HG03045 (cell line): ENCODE measurements around the gene ARHGEF28.
A peak's percentile ranks its signal among the peaks of the same experiment; 100 is the strongest.

ENCODE experiments used
- ATAC-seq: cut with Tn5 transposase; IDR thresholded peaks from one replicate; pipeline ENCODE4 v1.9.1; 2021; ENCODE audit warnings: mild to moderate bottlenecking, moderate library complexity; ENCODE audit not compliant: unreplicated experiment

ARHGEF28 gene

DNA sequence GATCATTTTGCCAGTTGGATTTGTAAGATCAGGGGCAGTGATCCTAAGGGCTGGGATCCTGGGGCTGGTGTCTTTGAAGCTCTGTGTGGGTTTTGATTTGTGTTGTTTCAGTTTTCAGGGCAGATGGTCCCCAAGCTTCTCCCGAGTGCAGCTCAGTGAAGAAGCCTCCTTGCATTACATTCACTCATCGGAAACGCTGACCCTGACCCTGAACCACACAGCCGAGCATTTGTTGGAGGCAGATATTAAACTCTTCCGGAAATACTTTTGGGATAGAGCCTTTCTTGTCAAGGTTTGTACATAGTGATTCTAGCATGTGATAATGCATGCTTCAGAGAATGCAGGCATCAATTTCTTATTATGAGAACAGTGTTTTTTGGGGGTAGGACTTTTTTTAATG lies 150.4 kb downstream of the ARHGEF28 start:
- ATAC-seq = no peak

DNA sequence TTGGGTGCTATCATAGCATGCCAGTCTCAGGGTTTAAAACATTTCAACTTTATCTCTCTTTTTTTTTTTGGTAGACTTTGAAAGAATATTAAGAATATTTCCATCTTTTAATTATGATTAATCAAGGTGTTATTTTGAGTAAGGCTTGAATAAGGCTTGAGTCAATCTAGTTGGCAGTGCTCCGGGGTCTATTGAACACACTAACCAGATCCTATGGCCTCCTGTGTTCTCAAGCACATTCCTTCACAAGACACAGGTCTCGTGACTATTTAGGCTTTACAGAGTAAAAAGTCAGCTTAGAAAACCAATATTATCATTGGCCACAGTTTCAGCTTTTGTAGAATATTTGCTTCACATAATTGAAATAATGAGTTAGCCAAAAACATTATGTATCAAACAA lies 151.2 kb downstream of the ARHGEF28 start:
- no peak for ATAC-seq

DNA sequence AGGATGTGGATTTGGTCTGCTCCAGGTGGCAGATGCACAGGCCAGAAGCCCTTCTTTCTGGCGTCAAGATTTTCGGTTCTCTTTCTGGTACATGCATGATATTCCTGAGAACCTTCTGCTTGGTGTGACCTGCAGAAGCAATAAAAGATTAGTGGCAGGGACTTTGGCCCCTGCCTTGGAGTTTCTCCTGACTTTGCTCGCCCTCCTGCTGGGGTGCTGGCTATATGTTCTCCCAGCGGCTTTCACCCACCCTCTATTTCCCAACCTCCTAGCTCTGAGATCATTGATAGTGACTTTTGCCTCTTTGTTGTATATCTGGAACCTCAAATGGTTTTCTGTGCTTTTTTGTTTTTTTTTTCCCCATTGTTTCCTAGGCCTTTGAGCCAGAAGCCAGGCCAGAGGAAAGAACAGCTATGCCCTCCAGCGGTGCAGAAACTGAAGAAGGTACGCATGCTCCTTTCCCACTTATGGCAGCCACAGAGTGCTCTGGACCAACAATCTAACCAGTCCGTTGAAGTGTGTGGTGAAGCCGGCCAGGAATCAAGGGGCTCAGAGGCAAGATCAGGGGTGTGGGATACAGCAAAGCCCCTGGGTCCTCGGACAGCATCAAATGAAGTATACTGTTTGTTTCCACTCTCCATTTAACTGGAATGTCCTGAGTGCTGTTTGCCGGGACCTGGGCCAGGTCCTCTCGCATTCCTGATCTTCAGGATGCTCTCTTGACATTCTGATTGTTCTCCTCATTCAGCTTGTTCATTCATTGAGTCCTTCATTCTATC lies 154.5 kb downstream of the ARHGEF28 start:
- ATAC-seq = no peak

DNA sequence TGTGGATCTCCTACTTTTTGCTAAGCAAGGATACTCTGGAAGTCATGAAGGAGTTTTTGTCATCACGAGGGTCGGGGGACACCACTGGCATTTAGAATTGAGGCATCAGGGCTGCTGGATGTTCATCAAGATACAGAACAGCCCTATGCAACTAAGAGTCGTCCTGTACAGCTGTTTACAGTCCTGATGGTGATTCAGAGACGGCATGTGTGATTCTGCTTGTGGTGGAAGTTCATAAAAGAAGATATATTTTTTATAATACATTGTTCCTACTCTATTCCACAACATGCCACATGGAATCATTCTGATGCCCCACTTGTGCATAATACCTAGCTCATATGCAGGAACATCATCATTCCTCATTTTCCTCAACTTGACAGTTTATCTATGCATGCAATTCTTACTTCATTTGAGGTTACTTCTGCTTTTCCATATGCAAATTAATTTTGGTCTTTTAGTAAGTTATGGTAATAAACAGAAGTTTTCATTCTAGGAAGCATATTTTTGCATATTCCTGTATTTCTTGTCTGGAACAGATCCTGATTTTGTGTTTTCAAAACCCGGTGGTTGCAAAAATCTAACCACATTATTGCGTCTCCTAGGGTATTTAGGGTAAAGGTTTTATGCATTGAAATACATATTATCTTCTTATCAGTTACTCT lies 155.2 kb downstream of the ARHGEF28 start:
- no peak for ATAC-seq

DNA sequence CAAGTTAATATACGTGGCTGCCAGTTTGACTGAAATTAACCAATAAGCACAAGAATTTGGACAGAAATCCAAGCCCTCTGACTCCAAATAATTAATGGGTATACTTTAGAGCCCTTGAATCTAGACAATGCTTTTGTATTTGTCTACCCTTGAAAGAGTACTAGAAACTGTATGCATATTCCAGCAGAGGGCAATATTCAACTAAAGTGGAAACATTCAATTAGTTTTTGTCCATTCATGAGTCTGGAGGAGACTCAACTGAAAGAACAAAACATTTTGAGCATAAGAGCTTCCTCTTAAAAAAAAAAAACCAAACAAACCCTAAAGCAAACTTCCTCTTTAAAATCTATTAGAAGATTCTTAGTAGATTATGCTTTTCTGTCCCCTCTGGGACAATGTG lies 157.8 kb downstream of the ARHGEF28 start:
- ATAC-seq = no peak

DNA sequence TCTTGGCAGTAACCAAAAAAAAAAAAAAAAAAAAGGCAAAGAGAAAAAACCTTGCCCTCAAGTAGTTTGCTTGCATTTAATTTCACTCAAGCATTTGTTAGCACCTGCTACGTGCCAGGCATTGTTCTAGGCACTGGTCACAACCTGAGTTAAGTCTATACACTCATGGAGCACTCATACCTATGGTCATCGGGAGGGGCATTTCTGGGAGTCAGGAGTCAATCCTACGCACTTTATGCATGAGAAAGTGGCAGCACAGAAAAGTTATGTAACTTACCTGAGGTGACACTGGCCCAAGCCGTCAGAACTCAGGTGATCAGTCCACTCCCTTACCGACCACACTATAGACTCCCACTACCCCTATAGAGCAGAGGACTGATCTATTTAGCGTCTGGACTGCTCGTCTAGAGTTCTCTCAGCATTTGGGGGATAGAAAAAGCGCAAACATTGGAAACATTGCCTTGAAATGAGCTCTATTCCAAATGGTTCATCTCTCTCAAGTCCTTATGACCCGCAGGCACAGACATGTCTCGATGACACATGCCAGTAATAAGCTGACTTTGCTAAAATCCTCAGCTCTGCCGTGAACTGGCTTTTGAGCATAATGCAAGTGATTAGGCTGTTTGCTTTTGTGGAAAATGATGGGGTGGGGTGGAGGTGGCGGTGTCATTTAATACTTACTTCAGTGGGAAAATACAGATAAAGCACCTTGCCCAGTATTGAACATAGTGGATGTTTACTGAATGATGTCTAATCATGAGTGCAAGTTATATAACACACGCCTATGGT lies 160.2 kb downstream of the ARHGEF28 start:
- ATAC-seq = no peak

DNA sequence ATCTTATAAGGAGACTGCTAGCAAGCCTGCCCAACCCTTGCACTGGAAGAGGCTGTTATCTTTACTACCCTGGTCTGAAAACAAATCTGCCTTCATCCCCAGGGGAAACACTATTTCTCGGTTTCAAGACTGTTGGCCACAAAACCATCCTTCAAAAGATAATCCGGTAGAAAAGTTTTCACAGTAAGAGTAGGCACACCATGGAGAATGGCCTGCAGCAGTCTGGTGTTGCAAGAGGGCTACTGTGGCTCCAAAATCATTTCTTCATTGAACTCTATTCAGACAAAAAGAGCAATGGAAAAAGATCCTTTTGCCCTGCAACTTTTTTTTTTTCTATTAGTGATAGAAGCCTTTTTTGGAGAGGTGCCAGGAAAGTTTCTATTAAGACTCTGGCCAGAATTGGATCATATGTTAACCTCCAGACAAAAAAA lies 163.9 kb downstream of the ARHGEF28 start:
- ATAC-seq = no peak

DNA sequence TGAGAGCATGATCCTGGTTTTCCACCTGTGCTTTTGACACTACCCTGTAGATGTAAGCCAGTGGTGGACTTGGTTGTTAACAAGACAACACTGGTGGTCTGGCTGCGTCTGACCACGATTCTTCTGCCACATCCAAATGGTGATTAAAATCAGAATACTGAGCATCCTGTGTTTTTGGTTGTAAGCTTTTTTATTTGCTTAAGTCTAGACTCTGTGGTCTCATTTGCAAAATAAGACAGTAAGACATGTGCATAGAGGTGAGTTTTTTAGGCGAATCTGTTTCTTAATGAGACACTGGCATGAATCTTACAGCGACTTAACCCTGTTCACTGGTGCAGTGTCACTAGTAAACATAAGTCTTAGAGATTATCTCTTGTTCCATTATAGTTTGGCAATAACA lies 165.4 kb downstream of the ARHGEF28 start:
- no peak for ATAC-seq

DNA sequence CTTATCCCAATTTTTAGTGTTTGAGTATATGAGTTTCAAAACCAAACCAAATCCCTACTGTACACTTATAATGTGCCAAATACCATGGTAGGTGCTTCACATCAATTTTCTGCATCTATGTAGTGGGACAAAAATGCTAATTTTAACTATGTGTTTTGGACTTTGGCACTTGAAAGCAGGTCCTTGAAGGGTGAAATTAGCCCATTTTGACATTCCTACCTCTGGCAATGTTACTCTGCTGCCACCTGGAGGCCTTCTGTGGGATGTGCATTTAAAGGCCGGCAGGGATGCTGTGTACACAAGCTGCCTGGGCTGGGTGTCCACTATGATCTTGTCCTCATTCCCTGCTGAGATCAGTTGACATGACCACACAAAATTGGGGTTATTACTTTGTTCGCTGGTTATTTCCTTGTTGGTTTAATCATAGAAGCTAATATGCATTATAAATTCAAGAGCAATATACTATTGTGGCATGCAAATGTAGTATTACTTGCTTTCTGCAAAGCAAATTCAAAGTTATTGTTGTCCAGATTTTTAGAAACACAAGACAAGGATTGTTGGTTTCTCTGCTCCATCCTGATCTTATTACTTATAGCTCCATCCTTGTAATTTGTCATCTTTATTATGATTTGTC lies 166.8 kb downstream of the ARHGEF28 start:
- peak; percentile 82 for ATAC-seq

DNA sequence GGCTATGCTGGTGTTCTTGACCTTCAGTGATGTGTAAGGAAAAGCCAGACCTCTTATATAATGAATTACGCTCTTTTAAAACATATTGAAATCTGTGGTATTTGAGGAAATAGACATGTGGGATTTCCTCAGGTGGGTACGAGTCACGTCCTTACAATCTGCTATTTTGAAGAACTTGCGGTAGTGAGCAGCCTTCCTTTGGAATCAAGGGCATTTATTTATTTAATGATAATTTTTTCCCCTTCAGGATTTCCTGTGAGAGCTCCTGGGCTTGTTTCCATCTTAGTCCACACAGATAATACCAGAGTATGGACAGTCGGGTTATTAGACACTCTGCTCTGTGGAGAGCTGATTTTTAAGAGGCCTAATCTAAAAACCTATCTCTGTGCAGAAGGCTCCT lies 167.9 kb downstream of the ARHGEF28 start:
- ATAC-seq = no peak

DNA sequence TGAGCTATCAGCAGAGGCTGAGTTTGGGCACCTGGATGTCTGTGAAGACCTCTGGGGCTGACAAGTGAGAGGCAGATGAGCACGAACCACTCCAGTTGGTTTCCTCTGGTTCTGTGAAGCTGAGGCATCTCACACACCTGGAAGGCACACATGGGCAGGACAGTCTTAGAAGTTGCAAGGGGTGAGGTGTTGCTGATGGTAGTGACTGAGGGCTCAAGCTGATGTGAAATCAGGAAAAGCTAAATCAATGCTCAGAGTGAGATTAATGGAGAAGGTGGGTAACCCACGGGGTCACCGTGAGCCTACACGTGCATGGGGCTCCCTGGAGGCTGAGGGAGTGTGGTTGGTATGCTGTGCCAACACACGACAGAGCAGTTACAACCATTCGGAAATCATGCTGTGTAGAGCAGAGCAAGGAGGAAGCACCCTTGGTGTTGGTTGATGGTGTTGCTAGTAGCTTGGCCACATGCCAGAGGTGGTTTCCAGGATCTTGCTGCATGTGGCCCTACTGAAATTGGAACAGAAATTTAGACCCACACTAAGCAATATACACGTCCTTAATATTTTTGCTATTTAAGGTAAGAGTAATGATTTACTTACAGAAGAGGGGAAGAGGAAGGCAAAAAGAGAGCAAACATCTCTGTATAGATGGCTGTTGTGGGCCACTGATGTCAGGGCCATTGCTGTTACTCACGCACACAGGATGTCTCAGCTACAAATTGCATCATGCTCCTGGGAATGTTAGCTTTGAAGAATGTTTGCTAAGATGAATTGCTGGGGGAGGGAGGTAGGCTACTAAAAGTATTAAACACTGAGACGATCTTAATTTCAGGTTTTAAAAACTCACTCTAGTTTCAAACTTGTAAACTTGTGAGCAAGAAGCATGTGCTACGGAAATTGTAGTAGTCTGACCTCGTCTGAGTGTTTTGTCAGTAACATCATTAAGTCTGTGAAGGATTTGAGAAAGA lies 170.5 kb downstream of the ARHGEF28 start:
- ATAC-seq = no peak

DNA sequence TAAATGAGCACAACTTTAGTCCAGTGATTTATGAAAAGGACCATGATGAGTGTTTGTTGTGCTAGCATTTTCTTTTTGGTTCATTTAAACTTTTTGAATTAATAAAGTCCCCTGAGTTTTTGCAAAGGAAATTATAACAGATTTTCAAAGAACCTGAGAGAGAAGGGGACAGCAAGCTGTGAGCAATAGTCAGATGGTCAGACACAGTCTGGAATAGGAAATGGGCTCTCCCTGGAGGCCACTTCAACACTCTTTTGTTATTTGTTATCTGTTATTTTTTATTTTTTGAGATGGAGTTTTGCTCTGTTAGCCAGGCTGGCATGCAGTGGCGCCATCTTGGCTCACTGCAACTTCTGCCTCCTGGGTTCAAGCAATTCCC lies 171.1 kb downstream of the ARHGEF28 start:
- no peak for ATAC-seq

DNA sequence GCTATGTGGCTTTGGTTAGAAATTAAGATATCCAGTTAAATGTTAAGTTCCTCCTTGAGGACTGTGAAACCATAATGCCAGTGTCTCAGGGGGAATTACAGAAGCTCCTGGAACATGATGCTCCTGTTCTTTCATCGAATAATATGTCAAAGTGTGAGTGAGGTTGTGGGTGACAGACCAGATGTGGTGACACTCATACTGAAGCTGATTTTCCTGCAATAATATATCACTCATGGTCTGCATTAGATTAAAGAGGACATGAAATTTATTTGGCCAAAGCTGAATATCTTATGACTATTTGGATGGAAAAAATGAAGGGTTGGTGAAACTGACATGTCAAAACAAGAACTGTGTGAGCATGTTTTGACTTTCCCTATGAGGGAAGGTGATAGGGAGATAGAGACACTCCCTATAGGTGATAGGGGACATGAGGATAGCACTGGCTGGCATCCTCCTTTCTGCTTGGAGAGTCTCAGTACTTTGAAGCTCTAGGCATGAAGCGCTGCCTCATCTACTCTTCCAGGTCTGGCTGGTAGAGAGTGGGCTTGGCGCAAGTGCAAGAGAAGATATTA lies 173.5 kb downstream of the ARHGEF28 start:
- ATAC-seq = no peak

DNA sequence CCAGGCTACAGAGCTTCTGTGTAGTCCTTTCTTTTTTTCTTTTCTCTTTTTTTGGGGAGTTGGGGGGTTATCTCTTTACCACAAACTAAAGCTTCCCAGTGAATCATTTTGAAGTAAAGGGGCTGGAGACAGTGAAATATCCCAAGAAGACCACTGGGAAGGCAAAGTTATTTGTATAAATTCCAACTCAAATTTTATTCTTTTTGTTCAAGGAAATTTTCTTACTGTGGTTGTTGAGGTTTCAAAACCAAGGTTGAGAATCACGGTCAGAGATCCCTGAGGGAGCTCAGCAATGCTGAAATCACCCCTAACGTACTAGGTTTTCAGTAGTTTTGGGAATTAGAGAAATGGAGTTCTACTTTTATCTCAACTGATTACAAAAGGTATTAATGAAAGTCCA lies 175.7 kb downstream of the ARHGEF28 start:
- no peak for ATAC-seq

DNA sequence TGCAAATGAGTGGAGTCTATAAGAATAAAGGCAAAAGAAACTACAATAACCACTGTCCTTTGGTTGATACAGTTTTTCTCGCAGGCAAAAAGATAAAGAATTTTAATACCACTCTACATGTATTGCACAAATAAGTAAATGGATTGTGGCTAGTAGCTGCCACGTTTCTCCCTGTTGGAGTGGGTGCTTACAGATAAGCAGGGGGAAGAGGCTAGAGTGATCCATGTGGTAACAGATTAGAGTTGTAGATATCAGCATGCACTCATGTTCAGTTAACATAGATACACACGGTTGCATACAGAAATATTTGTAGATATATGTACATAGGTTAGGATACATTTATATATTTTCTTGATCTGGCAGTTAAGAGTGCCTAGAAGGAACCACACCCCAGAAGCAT lies 179.5 kb downstream of the ARHGEF28 start:
- ATAC-seq = no peak

DNA sequence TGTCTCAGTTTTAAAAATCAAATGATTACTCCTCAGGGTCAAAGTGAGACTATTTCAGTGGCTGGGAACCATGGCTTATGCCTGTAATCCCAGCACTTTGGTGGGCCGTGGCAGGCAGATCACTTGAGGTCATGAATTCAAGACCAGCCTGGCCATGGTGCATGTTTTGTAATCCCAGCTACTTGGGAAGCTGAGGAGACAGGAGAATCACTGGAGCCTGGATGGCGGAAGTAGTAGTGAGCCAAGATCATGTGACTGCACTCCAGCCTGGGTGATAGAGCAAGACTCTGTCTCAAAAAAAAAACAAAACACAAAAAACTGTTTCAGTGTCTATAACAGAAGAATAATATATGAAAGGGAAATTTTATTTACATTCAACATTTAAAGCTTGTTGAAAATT lies 182.9 kb downstream of the ARHGEF28 start:
- ATAC-seq = no peak

DNA sequence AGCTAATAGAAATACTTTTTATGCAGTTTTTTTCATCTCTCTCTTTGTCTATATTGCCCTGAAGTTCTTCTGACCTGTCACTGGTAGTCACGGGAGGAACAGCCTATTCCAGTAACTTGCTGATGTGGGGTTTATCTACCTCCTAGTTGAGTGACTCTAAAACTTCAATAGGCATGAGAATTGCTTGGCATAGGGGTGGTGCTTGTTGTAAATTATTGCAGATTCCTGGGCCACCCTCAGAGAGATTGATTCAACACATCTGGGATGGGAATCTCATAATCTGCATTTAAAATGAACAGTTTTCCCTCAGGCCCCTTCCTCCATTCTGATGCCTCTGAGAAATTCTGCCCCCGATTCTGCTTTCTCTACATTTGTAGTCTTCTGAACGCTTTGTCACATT lies 184.4 kb downstream of the ARHGEF28 start:
- no peak for ATAC-seq

DNA sequence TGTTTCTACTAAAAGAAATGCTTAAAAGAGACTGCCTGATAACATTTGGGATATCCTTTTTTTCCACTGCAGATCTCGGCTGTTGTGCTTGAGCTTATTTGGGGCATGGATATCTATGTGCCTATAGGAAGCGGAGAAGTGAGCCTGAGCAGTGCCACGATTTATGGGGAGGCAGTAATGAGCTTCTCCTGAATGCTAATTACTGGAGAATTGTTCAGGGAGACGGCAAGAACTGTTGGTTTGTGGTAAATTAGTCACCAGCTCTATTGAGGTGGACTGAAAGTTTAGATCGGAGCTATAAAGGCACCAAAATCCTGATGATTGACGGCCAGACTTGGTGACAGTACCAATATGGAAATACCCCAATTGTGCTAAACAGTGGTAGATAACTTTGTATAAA lies 186.5 kb downstream of the ARHGEF28 start:
- ATAC-seq = no peak

DNA sequence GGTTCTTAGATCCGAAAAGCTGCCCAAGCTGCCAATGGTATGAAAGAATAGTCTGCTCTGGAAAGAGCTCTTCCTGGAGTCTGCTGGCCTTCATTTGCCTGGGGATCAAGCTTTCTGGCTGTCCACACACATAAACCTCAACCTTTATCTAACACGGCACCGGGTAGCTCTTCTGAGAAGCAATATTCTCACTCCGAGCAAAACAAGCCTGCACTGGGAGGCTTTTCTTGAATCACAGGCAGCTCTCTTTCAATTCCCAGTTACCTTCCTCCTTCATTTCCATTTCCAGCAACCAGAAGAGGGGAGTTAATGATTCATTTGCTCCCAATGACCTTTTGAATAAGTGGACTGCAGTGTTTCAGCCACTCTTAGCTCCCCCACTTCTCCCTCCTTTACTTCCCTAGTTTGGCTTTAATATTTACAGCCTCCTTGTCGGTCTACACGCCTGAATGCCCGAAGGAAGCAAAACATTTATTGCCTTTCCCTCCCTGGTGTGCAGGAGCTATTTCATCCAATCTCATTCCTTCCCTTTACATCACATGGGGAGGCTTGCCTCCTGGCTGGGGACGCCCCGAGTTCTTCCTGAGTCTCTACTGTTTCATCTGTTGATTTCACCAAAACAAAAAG lies 187.1 kb downstream of the ARHGEF28 start:
- no peak for ATAC-seq
